TTC549 (cell line): Measurements from ENCODE around the gene BOD1L2.

Experiments
- FAIRE-seq: peaks from 2 replicates; lab custom pipeline; 2012; peaks lifted over from hg19 to GRCh38; lab: Jason Lieb, UNC

Gene BOD1L2

DNA sequence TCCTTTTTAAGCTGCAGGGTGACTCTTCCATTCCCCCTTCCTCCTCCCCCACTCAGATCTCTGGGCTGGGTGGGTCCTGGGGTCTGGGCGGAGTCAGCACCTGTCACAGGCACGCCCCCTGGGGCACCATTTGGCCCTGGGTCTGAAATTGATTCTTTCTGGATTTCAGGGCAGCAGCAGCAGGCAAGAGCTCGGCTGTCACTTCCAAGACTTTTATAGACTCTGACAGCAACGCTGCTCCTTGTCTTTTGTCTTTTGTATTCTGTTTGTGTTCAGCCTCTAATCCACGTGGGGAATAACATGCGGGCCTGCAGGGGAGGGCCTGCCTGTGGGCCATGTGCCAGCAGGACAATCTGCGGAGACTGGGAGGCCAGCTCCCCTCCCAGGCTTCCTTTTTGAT is 3.9 kb downstream of the BOD1L2 start:
- FAIRE-seq: no peak

GRCh38 chr18:57154191-57154830 is 7.4 kb downstream of the BOD1L2 start:
- FAIRE-seq: no peak

DNA sequence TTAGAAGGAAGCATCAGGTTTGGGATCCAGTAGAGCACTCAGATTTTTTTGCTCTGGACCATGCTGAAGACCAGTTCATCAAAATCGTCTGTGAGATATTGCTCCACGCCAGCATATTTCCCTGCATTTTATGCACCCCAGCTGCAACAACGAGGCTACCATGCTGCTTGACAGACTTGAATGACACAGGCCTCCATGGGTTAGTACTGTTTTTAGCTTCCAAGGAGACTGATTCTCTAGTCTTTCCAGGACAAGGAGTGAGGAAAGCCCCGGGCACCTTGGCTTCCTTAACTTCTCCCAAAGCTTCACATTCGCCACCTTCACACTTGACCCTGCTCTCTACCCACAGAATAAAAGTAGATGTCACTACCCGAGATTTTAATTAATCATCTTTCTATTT is 17.5 kb downstream of the BOD1L2 start:
- no peak for FAIRE-seq

DNA sequence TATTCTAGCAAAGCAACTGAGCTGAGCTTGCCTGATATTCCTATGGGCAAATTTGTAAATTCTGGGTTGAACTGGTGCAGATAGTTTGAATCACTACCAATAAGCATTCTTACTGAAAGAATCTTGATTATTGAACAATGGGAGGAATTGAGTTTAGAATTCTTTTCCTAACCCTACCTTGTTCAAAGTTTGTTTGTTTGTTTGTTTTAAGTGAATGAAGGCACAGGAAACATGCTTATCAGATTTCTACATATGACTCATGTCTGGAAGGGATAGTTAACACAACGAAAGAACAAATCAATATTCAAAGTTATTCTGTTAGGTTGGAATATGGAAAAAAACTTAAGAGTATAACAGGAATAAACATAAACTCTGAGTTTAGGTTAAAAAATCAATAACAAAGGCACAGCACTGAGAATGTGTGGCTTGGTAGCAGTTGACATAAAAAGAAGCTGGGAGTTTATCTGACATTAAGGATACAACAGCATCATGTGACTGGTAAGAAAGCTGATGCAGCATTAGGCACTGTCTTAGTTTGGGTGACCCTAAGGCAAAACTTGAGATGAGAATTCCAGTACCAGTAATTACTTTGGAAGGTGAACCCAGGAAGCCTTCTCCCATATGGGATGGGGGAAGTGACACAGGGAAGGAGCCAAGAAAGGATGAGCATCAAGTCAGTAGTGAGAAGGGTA is 20.9 kb downstream of the BOD1L2 start:
- FAIRE-seq: no peak

- FAIRE-seq: no peak
Measured at GRCh38 chr18:57171026-57171425, 24.1 kb downstream of the BOD1L2 start.

- no peak for FAIRE-seq
Measured at GRCh38 chr18:57175532-57175931, 28.6 kb downstream of the BOD1L2 start.

- no peak for FAIRE-seq
Measured at GRCh38 chr18:57185434-57185833, 38.5 kb downstream of the BOD1L2 start.

DNA sequence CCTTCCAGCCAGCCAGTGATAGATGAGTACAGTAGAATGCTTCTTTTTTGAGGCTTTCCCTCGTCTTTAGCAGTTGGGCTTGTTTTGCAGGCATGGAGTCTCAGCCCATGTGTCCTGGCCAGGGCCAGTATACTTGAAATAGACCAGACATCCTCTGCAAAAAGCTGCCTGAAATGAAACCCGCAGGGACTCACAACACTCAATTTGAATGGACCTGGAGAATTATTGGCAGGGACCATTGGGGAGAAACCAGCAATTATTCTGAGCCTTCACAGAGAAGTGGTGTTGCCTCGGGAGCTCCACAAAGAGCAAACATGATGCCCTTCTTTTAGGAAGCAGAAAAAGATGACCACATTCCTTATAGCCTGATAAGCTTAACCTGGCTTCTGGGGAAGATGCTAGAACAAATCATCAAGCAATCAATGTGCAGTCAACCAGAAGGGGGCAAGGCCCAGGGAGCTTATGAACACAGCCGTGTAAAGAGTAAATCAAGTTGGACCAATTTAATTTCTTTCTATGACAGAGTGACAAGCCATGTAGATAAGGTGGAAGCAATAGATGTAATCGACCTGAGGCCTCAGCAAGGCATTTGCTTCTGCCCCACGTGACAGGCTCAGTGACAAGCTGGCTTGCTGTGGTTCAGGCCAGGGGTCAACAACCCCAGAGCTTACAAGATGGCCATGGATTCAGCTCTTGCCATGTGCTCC is 42.1 kb downstream of the BOD1L2 start:
- no peak for FAIRE-seq

DNA sequence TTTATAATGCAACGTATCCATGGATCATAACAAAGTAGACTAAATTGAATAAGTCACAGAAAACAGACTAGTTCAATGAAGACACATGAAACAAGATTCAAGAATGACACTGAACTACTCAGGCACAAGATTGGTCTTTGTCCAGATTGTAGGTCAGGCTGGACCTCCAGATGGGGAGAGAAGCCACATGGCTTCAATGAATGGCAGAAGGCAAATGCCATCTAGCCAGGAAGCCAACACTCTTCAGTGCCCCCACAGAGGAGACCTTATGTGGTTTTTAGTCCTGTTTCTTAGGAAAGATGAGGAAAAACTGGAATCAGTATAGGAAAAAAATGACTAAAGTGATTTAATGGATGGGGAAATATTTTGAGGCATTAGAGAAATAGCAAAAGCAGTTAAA is 43.1 kb downstream of the BOD1L2 start:
- FAIRE-seq: no peak

- no peak for FAIRE-seq
Measured at GRCh38 chr18:57194070-57194469, 47.2 kb downstream of the BOD1L2 start.

- FAIRE-seq: no peak
Measured at GRCh38 chr18:57194622-57195021, 47.7 kb downstream of the BOD1L2 start.

DNA sequence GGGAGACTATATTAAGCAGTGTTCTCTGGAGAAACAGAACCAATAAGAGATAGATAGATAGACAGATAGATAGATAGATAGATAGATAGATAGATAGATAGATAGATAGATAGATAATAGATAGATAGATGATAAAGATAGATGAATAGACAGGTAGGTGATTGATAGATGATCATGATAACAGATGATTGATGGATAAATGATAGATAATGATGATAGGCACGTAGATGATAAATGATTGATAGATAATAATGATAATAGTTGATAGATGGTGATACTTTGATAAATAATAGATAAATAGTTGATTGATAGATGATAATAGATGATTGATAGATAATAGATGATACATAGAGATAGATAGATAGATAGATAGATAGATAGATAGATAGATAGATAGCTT is 48.5 kb downstream of the BOD1L2 start:
- no peak for FAIRE-seq

GRCh38 chr18:57197261-57197660 is 50.4 kb downstream of the BOD1L2 start:
- no peak for FAIRE-seq

DNA sequence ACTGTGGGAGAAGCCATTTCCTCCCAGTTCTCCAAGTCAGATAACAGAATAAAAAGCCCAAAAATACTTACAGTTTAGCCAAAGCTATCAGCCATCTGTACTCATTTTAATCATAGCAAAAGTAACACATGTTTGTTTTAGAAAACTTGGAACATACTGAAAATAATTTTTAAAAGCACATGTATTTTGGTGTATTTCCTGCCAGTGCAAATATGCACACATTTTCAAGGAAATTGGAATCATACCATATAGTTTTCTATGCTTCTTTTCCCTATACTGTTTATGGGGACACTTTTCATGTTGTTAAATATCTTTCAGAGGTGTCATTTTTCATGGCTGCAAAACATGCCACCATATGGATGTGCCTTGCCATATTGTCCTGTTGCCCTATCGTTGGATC is 51.2 kb downstream of the BOD1L2 start:
- FAIRE-seq: no peak
